VCaP (cell line): Measurements from ENCODE around the gene TTC9.

Source experiments
- H3K27ac ChIP-seq: fragments of 450-650 bp; 2 replicates; pipeline ENCODE4 v1.5.1; 2017
- TF ChIP-seq, protein P1 (sequence below): fragments of 450-650 bp; conservative IDR thresholded peaks from 2 replicates; pipeline ENCODE4 v1.5.1; 2017; ENCODE audit warnings: mild to moderate bottlenecking, moderate library complexity

The TTC9 gene

DNA sequence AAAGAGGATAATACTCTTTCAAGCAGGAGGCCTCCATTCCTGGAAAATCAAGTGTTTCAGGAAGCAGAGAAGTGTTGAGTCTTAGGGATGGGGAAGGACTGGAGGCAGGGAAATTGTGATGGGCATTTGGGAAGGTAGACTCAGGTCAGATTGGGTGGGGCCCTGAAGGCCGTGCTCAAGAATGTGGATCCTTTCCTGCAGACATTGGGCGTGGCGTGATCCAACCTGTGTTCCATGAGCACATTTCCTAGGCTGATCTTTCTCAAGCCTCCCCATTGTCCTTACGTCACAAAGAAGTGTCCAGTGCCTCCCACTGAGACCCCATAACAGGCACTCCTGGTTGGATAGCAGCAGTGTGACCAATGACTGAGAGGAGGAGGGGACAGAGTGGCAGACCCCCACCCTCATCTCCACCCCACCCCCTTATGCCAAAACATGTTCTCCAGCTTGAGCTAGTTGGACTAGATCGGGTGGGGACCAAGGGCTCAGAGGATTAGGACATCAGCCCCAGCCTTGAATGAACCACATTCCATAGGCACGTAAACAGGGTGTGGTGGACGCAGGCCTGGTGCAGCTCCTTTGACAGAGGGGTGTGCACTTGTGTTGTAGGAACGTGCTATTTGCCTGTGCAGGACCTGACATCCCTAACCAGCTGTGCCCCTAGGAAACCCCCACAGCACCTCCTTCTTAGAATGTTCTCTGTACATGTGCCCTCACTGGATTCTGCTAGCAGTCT lies 76.8 kb downstream of the TTC9 start:
- H3K27ac ChIP-seq, result no peak overlapping the region
- TF ChIP-seq, protein P1, sequence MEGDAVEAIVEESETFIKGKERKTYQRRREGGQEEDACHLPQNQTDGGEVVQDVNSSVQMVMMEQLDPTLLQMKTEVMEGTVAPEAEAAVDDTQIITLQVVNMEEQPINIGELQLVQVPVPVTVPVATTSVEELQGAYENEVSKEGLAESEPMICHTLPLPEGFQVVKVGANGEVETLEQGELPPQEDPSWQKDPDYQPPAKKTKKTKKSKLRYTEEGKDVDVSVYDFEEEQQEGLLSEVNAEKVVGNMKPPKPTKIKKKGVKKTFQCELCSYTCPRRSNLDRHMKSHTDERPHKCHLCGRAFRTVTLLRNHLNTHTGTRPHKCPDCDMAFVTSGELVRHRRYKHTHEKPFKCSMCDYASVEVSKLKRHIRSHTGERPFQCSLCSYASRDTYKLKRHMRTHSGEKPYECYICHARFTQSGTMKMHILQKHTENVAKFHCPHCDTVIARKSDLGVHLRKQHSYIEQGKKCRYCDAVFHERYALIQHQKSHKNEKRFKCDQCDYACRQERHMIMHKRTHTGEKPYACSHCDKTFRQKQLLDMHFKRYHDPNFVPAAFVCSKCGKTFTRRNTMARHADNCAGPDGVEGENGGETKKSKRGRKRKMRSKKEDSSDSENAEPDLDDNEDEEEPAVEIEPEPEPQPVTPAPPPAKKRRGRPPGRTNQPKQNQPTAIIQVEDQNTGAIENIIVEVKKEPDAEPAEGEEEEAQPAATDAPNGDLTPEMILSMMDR, result no peak

DNA sequence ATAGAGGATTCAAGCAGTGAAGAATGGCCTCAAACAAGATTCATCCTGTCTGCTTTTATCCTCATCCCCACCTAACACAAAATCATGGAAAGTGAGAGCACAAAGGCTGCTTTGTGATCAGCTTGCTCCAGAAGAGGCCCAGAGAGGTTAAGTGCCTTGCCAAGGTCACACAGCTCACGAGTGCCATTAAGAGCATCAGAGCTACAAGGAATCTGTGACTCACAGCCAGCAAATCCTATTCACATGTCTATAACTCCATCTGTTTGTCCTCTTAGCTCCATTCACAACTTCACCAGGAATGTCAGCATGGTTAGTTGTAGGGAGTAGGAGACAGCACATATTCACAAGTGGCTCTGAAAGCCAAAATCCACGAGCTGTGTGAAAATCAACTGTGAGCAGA lies 79.8 kb downstream of the TTC9 start:
- no peak overlapping the region for H3K27ac ChIP-seq
- TF ChIP-seq, protein P1, result no peak

DNA sequence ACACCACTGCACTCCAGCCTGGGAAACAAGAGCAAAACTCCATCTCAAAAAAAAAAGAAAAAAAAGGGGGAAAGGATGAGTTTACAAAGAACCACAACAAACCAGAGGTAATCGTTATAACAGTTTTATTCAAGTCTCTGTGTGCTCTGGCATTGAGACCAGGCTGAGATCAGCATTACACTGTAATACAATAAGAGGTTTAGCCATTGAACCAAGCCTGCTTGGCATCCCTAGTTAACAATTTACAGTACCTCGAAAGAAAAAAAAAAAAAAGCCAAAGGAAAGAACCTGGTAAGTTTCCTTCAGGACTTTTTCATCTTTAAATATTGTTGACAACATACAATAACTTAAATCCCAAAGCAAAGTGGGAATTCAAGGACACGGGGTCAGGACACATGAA lies 80.7 kb downstream of the TTC9 start:
- TF ChIP-seq, protein P1, result no peak

DNA sequence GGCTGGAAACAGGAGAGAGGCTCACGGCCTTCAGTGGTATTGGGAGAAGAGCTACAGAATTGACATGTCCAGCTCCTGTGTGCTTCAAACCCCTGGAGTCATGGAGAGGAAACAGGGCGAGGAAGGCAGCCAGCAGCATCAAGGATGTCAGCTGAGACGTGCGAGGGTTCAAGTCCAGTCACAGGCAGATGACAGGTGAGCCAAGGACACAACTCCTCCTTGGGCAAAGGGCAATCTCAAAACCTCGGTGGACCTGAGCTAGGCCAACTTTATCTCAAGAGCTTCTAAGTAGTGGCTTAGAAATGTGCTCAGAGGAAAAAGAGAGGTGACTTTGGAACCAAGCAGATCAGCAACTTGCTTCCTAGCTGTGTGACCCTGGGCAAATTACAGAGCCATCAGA lies 81.6 kb downstream of the TTC9 start:
- no peak overlapping the region for H3K27ac ChIP-seq
- TF ChIP-seq, protein P1, result no peak

More for the DNA sequence above, 80.7 kb downstream of the TTC9 start:
- H3K27ac ChIP-seq, result no peak overlapping the region

DNA sequence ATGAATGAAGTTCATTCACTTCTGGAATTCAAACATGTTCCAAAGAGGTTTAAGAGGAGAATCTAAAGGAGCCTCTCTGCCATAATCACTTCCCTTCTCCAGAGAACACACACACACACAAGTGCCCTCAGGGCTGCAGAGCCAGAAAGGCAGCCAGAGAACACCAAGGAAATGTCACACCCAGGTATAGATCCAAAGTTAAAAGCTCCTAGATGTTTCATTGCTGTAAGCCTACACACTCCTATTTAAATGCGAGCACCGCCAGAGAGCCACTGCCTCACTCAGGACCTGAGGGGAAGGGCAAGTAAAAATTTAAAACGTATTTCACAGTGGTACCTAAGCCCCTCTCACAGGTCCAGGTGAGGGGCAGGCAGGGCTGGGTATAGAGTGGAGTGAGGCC lies 82.4 kb downstream of the TTC9 start:
- no peak overlapping the region for H3K27ac ChIP-seq
- TF ChIP-seq, protein P1, result no peak

DNA sequence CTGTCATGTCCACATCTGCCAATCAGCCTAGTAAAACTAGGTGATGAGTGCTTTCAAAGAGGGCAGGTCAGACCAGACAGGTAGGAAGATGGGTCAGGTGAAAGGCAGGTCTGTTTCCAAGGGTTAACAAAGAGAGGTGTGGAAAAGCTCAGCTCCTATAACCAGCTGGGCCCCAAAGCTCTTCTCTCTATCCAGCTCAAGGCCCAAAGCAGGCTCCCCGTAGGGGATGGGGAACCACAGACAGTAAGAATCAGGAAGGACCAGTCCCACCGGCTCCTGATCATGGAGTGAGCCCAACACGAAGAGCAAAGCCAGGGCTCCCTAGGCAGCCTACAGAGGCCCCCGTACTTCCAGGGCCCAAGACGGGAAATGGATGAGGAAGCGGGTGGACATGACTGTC lies 83.2 kb downstream of the TTC9 start:
- TF ChIP-seq, protein P1, result no peak
- H3K27ac ChIP-seq, result no peak overlapping the region
